GM18502 (cell line): ENCODE measurements around the gene BACE2.

Experiments used
- ATAC-seq: cut with Tn5 transposase; IDR thresholded peaks from one replicate; pipeline ENCODE4 v1.9.1; 2021; ENCODE audit warnings: mild to moderate bottlenecking; ENCODE audit not compliant: unreplicated experiment, poor library complexity

BACE2 gene

DNA sequence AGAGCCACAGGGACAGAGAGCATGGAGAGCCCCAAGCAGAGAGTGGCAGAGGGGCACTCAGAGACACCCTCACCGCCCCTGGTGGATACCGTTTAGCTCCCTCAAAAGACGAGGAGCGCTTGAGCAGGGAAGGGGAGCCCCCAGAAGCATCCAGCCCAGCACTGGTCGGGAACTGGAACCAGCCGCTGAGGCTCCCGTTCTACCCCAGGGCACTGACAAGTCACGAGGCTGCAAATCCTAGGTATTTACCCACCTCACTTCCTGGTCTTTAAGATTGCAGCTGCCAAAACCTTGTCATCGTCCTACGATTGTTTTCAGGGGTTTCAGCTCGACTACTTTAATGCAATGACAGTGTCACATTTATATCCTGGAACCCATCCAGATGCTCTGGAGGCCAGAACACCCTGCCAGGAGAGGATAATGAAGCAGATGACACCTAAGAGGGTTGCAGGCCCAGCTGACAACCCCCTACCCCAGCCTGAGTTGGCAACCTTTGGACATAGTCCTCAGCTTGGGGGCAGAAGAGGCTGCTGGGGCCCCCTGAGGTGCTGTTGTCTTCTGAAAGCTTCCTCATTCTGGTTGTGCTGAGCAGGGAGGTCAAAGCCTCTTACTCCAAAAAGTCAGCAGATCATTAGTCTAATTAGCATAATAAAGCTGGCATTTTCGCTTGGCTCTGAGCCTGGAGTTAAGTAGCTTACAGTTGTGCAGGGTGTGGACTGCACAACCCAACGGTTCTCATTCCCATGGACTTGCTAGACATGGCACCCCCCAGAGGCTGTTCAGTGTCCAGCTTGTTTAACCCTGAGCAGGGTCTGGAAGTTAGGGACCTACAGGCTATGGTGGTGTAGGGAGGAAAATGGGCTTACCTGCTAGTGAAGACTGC, 20.6 kb upstream of the BACE2 start:
- no peak for ATAC-seq

- ATAC-seq: no peak
Measured at GRCh38 chr21:41147979-41148355, 20.0 kb upstream of the BACE2 start.

- ATAC-seq: no peak
Measured at GRCh38 chr21:41148798-41149197, 19.2 kb upstream of the BACE2 start.

DNA sequence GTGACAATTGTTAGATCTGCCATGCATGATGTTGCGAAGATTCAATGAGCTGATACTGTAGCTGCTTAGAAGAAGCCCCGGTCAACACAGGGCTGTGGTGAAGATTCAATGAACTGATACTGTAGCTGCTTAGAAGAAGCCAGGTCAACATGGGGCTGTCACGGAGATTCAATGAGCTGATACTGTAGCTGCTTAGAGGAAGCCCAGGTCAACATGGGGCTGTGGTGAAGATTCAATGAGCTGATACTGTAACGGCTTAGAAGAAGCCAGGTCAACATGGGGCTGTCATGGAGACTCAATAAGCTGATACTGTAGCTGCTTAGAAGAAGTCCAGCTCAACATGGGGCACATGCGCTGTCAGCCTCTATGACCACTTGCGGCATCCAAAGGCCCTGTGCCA, 18.8 kb upstream of the BACE2 start:
- ATAC-seq: no peak

- no peak for ATAC-seq
Measured at GRCh38 chr21:41152147-41152546, 15.8 kb upstream of the BACE2 start.

- ATAC-seq: no peak
Measured at GRCh38 chr21:41153443-41153842, 14.5 kb upstream of the BACE2 start.

DNA sequence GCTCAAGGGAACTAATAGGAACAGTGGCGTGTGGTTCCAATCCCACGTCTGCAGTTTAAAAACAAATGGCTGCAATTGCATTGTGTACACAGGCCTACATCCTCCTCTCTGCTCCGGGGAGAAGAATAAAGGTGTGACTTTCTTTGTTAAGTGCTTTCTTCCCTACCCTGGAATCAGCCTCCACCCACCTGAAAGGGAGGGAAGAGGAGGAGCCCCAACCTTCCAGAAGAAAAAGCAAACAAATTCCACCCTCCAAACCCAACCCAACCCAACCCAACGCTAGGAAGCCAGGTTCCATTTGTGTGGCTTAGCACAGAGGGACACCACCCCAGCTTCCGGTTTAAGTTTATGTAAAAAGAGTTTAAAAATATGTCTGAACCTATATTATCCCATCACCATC, 11.8 kb upstream of the BACE2 start:
- no peak for ATAC-seq

DNA sequence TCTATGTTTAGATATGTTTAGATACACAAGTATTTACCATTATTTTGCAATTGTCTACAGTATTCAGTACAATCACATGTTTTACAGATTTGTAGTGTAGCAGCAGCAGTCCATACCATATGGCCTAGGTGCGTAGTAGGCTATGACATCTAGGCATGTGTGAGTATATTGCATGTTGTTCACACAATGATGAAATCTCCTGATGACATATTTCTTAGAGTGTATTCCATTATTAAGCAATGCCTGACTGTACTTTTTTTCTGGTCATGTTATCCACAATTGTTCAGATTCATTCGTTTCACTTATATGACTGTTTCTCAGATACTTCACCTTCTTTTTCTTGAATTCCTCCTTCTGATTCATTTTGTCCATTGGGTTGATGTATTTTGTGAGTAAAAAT, 9.9 kb upstream of the BACE2 start:
- ATAC-seq: no peak

DNA sequence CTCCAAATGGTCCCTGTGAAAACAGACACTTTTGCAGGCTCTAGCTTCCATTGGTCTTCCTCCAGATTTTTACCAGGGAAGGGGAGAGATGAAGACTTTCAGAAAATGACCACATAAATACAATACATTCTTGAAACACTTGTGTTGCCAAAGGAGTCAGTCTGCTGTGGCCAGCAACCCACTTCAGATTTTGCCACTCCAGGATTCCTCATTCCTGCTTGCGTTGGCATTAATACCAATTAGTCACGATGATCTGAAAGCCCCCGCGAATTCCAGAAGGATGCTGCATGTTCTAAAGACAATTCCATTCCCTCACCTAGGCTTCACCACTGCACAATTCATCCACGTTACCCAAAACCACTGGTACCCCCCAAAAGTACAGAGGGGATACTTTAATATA, 7.9 kb upstream of the BACE2 start:
- ATAC-seq: no peak

GRCh38 chr21:41161428-41161827, 6.5 kb upstream of the BACE2 start:
- no peak for ATAC-seq

DNA sequence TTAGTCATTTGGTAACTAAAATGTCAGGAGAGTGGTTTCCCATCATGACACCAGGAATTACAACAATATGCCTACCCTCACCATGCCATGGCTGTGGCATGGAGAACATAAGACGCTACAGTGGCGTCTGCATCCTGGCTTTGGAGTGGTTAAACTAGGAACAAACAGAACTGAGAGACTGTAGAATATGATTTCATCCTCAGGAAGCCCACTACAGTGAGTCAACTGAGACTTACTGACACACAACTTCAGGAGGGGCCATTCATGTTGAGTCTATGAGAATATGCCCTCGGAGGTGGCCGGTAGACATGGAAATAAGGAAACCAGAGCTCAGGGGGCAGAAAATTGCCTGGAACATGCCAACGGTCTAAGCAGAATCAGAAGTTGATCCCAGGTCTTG, 5.9 kb upstream of the BACE2 start:
- no peak for ATAC-seq

GRCh38 chr21:41163091-41163490, 4.9 kb upstream of the BACE2 start:
- no peak for ATAC-seq

GRCh38 chr21:41164052-41164451, 3.9 kb upstream of the BACE2 start:
- ATAC-seq: no peak

DNA sequence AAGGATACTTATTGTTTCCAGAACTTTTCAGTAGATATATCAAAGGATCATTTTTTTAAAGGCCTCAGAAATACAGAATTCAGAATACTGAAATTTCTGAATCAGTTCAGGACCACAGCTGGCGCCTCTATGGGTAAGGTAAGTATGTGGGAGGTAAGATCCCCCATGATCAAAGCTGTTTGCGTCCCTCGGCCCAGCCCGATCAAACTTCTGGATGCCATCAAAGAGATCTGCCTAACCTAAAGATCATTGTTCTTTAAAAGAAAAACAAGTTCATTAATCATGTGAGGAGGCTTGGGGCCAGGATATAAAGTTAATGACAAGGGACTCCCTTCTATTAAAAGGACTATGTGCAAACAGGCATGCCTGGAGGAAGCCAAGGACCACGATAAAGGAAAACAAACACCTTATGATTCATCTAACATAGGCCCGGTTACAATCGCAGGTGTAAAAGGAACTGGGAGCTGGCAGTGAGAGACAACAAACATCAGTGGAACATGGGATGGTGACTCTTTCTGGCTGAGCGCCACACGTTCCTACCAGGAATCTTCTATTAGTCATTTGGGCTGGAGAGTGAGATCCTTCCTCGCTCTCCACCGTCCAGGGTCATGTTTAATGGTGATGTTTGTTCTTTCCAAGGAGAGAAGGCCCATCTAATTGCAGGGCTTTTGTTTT, 2.8 kb upstream of the BACE2 start:
- ATAC-seq: no peak

DNA sequence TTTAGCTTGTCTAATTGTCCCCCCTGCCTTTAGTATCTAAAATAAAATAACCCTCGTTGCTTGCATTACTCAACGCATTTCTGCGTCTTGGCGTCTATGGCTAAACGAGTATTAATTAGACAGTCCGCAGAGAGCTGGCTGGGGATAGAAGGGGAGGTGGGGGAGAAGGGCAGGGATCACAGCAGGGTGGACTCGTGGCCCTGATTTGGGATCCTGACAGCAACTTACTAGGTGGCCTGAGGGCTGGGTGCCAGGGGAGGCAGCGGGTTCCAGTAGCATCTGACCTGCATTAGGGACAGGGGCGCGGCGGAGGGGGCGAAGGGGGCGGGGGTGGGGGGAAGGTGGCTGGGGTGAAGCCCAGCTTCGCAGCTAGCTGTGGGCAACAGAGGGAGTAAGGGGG, 1.1 kb upstream of the BACE2 start:
- no peak for ATAC-seq

DNA sequence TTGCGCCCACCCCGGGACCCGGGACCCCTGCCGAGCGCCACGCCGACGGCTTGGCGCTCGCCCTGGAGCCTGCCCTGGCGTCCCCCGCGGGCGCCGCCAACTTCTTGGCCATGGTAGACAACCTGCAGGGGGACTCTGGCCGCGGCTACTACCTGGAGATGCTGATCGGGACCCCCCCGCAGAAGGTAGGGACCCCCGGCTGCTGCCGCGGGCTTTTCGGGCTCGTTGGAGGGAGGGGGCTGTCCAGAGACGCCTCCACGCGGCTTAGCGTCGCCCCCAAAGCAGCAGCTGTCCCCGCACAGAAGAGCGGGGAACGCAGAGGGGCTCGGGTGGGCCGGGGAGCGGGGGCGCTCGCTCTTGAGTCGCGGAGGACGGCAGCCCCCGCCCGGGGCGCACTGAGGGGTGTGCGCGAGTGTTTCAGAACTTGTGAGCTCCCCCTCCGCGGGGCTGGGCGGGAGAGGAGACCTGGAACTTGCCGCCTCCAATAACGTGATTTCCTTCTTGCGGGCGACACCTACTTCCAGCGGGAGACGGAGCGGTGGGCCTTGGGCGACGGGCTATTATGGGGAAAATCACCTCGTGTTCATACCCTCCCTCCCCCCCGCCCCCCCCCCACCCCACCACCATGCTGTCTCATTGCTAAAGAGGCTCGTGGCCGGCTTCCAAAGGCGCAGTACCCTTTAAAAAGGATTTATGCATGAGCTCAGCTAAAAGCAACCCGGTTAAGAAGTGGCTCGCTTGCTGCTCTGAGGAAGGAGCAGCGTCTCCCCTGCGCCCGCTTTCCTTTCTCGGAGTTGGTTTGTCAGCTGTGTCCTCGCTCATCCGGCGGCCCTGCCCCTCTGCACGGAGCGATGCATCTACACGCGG, 664 bp downstream of the BACE2 start:
- no peak for ATAC-seq

DNA sequence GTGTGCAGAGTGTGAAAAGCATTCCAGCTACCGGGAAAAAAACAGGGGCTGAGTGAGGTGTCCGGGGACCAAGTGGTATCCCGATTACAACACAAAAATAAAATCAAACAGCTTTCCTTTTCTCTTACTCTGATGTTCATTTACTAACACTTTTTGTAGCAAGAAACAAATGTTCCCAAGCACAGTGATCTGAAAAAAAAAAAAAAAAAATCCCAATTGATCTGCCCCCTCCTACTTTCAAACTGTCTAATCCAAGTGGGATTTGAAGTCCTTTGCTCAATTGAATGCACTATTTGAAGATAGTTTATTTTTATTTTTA, 1.3 kb downstream of the BACE2 start:
- no peak for ATAC-seq

DNA sequence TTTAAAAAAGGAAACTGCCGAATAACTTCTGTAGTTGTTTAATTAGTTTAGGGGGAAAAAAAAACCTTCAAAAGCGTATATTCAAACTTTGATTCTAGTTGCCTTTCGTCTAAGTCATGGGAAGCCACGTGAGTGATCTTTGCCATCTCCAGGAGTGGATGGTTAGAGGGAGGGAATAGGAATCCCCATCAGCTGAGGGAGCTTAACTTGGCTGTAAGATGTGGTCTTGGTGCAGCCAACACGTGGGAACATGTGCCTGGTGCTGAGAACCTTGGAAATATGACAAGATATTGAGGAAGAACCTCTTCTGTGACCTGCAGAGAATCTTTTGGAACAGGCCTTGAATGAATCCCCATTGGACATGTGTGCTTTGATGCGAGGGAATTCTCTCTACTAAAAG, 1.7 kb downstream of the BACE2 start:
- ATAC-seq: no peak

DNA sequence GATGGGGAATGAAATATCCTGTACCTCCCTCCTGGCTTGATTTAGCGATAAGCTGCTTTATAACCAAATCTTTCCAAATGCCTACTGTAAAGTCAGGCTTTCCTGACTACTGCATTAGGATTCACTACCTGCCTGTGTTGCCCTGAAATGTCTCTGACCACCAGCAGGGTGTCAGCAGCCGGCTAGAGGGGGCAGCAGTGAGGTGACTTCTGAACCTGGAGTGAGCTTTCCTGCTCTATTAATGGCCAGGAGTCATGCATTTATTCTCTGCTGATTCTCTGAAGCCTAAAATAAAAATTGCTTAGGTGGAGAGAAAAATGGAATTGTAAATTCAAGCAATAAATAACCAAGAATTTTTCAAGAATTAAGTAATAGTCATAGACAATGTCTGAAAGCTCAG, 2.5 kb downstream of the BACE2 start:
- no peak for ATAC-seq

DNA sequence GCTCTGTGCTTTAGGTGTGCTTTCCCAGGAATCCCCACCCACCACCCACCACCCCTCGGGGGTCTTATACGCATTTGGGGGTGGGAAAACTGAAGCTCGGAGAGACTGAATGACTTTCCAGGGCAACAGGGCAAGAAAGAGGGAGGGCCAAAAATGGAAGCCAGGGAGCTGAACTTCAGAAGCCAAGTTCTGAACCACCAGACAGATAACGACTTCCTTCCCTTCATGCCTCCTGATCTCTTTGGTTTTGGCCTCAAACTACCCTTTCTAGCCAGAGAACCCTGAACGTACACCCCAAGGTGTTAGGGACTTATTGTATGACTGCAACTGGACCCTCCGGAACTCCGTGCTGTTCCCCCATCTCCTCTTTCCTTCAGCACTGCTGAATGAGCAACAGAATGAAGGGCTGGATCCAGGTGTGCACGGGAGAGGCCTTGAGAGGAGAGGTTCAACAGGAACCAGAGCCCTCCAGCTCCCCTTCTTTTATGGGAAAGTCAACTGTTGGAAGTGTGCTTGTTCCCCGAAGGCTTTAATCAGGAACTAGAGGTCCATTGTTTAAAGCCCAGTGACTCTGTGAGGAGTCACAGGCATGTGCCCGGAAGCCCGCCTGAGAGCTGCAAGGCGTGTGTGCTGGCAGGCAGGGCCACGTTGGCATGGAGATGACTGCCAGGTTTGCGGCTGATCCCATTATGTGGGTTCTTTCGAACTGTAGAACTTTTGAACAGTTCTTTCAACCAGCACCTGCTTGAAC, 3.1 kb downstream of the BACE2 start:
- no peak for ATAC-seq

GRCh38 chr21:41175080-41175479, 7.1 kb downstream of the BACE2 start:
- ATAC-seq: no peak
